Heart left ventricle (tissue), 16 donors: ENCODE results near the gene CSH2. TPM values are rescaled to one million over a fixed set of nuclear protein-coding genes. Genes with fewer than 3 reads are reported as not detected.

Experiments
- ATAC-seq, 4 donors: fragments of 200-7000 bp; cut with Tn5 transposase; one replicate each; pipeline ENCODE4 v1.9.1; 2020 to 2022; ENCODE audit warnings: moderate library complexity in 4 of 4, mild to moderate bottlenecking in 3 of 4, moderate number of reproducible peaks in 1 of 4
- DNase-seq, 5 donors: peaks; one replicate each; pipeline ENCODE4 v3.0.0-alpha.2; 2020
- H3K27ac ChIP-seq, 12 donors: fragments of 200-600 bp; sonication (generic) in 4 of 12; one replicate each; pipeline versions ENCODE4 v1.5.0 to v1.8.0; 2016 to 2022; ENCODE audit warnings: mild to moderate bottlenecking in 2 of 12
- H3K27me3 ChIP-seq, 9 donors: fragments of 200-600 bp; sonication (generic) in 2 of 9; one replicate each; pipeline versions ENCODE4 v1.5.1 to v1.8.0; 2016 to 2022; ENCODE audit warnings: mild to moderate bottlenecking in 3 of 9
- H3K36me3 ChIP-seq, 9 donors: fragments of 200-600 bp; sonication (generic) in 2 of 9; one replicate each; pipeline versions ENCODE4 v1.5.0 to v1.8.0; 2018 to 2022; ENCODE audit warnings: mild to moderate bottlenecking in 2 of 9
- H3K4me1 ChIP-seq, 12 donors: fragments of 200-600 bp; sonication (generic) in 4 of 12; one replicate each; pipeline versions ENCODE4 v1.5.0 to v1.8.0; 2016 to 2022; ENCODE audit warnings: mild to moderate bottlenecking in 3 of 12
- H3K4me3 ChIP-seq, 12 donors: fragments of 200-600 bp; sonication (generic) in 4 of 12; one replicate each; pipeline versions ENCODE4 v1.5.0 to v1.8.0; 2017 to 2022; ENCODE audit warnings: mild to moderate bottlenecking in 9 of 12, moderate library complexity in 4 of 12
- H3K9me3 ChIP-seq, 12 donors: fragments of 200-600 bp; sonication (generic) in 4 of 12; one replicate each; pipeline versions ENCODE4 v1.5.0 to v1.8.0; 2016 to 2022; ENCODE audit warnings: mild to moderate bottlenecking in 1 of 12
- CTCF ChIP-seq, 12 donors: fragments of 200-600 bp; sonication (generic) in 4 of 12; IDR thresholded peaks; one replicate each; pipeline versions ENCODE4 v1.5.0 to v1.8.0; 2018 to 2022; ENCODE audit warnings: antibody characterized with exemption in 12 of 12, mild to moderate bottlenecking in 5 of 12
- POLR2A ChIP-seq, 2 donors: fragments of 450-650 bp; IDR thresholded peaks; one replicate each; pipeline ENCODE4 v1.6.1; 2017; ENCODE audit warnings: antibody characterized with exemption in 2 of 2, mild to moderate bottlenecking in 2 of 2, moderate library complexity in 2 of 2
- WGBS, 4 donors: extraction: QIAGEN DNeasy Blood & Tissue Kit in 2 of 4; methylation state at CpG; one replicate each; pipeline versions ENCODE4 v1.1.5 to v1.1.7; 2013 to 2018; 5-methylcytosine and 5-hydroxymethylcytosine counted together
- intact Hi-C, 10 donors: fragments of 100-400 bp; cut with DNase I; formaldehyde crosslinking; loops; one replicate each; pipeline versions ENCODE4 v1.11.1 to v1.14.2; 2022
- polyA plus RNA-seq, 2 donors: library from polyadenylated mRNA; stranded (reverse); fragments of 200-250 nt; gene quantifications; one replicate each; pipeline ENCODE4 v1.2.3, GENCODE V29; 2013
- total RNA-seq, 9 donors: library from RNA; depleted of rRNA in 2 of 9; stranded (reverse); fragments of >200 nt in 2 of 9; fragmentation: NEBNext Ultra II Directional in 3 of 9; extraction: Animal tissue kit (Norgen Biotek cat#: 25700) in 3 of 9; gene quantifications; one replicate each; pipeline versions ENCODE4 v1.1.0 to v1.2.4, GENCODE V29; 2016 to 2023
- donor health status: ischemic (EF 13 %, LVEDD 7.1; RV severe dilation, severe dysfunction).
- donor health status: healthy with polysubstance abuse.
- donor health status: DM: no; HTN: yes; CAD: no.
- donor health status: DM: no; HTN: no; CAD: no.
- donor health status: ischemic (EF 25% LVEDD 6.9; RV normal size, moderate dysfunction).
- donor health status: ischemic (EF 25% LVEDD 5.7; RV mildly dilated, moderate dysfunction).
- donor health status: healthy.
- donor health status: DM: yes; HTN: yes; CAD: no.
- donor health status: ischemic (EF 35%, LVEDD 5.7; RV mildly dilated, moderate dysfunction).
- donor health status: nonischemic (EF 11% LVEDD 7.7; RV severe dilation, severe dysfunction).
- donor health status: DM: yes; HTN: yes; CAD: no.
- donor health status: PGD.
- donor health status: ischemic (EF 29% LVEDD 5.4; RV normal size, mild dysfunction).
- donor health status: nonischemic (EF 23%, LVEDD 6.1; RV moderate dilation, normal function).

Gene CSH2
- total and polyA plus RNA-seq, 11 donors, result not detected

GRCh38 chr17:63823659-63824331 is 49.7 kb downstream of the CSH2 start:
- intact Hi-C loops, result loop anchor here in 4 of 10 donors (5.0 to 10.0 kb wide), 3 partner anchors 46 to 681 kb away; partner anchors contain the start of genes CCDC47 (in 2 of the 4), DDX42 (in 2 of the 4), CEP95 (in 1 of the 4) and DDX5 (in 1 of the 4)
- Histone ChIP-seq H3K36me3 (peaks cover 0 to 75% (median 70%) of the 10 kb centered on the region in 9 donors), H3K27ac (no peak overlapping the region)

GRCh38 chr17:63822537-63822936 is 50.9 kb downstream of the CSH2 start:
- no peak overlapping the region for H3K4me3 ChIP-seq
- H3K4me1 ChIP-seq, result peaks cover 2 to 24% (median 11%) of the 10 kb centered on the region in 12 donors
- intact Hi-C loops, result loop anchor here in 4 of 10 donors (5.0 to 10.0 kb wide), 3 partner anchors 45 to 682 kb away; partner anchors contain the start of genes CCDC47 (in 2 of the 4), DDX42 (in 2 of the 4), CEP95 (in 1 of the 4) and DDX5 (in 1 of the 4)
- peaks cover 0 to 84% (median 83%) of the 10 kb centered on the region in 9 donors for H3K36me3 ChIP-seq
- TF ChIP-seq CTCF (IDR thresholded peaks at IDR 0.05) (no peak), POLR2A (IDR thresholded peaks at IDR 0.05) (no peak)
- no peaks in the 10 kb centered on the region for H3K9me3 ChIP-seq
- H3K27me3 ChIP-seq, result no peaks in the 10 kb centered on the region
- DNase-seq (no peak), ATAC-seq (no peak)
- no peak overlapping the region for H3K27ac ChIP-seq

More at GRCh38 chr17:63823659-63824331, 49.7 kb downstream of the CSH2 start:
- TF ChIP-seq POLR2A (IDR thresholded peaks at IDR 0.05) (no peak), CTCF (IDR thresholded peaks at IDR 0.05) (no peak)
- DNase-seq (no peak), ATAC-seq (no peak)
- H3K4me3 ChIP-seq, result no peak overlapping the region
- H3K27me3 ChIP-seq, result no peaks in the 10 kb centered on the region
- WGBS, 4 donors, result 93 to 94% (median 94%) methylated on average over 13 of the region's 13 CpGs
- peaks cover 2 to 35% (median 21%) of the 10 kb centered on the region in 12 donors for H3K4me1 ChIP-seq
- H3K9me3 ChIP-seq, result no peaks in the 10 kb centered on the region

Other genes with a start within 250 kb of the CSH2 start
- gene LIMD2, start 173.6 kb downstream of the CSH2 start, total RNA-seq, result 10 to 100 TPM in 2 of 9 donors, 1 to 10 TPM in 7; 1.9 to 48.0 (median 3.4) TPM
- 1 to 10 TPM; 4.0 to 5.4 TPM for gene LIMD2, start 173.6 kb downstream of the CSH2 start, polyA plus RNA-seq
- gene STRADA, start 131.9 kb downstream of the CSH2 start, total RNA-seq, result 10 to 100 TPM; 10.2 to 26.1 (median 15.3) TPM
- gene STRADA, start 131.9 kb downstream of the CSH2 start, polyA plus RNA-seq, result 10 to 100 TPM; 15.9 to 18.3 TPM
- gene CCDC47, start 100.1 kb downstream of the CSH2 start, total RNA-seq, result 100 to 1,000 TPM in 2 of 9 donors, 10 to 100 TPM in 7; 54.4 to 115 (median 84.3) TPM
- gene CCDC47, start 100.1 kb downstream of the CSH2 start, polyA plus RNA-seq, result 100 to 1,000 TPM in 1 of 2 donors, 10 to 100 TPM in 1; 38.4 to 139 TPM
- 10 to 100 TPM; 30.1 to 75.0 (median 61.0) TPM for gene DDX42, start 99.5 kb downstream of the CSH2 start, total RNA-seq
- 10 to 100 TPM; 34.4 to 44.8 TPM for gene DDX42, start 99.5 kb downstream of the CSH2 start, polyA plus RNA-seq
- 100 to 1,000 TPM in 7 of 9 donors, 10 to 100 TPM in 2; 64.7 to 143 (median 113) TPM for gene PSMC5, start 46.2 kb downstream of the CSH2 start, total RNA-seq
- gene PSMC5, start 46.2 kb downstream of the CSH2 start, polyA plus RNA-seq, result 100 to 1,000 TPM; 164 to 189 TPM
- 10 to 100 TPM; 22.1 to 46.5 (median 25.7) TPM for gene FTSJ3, start 46.0 kb downstream of the CSH2 start, total RNA-seq
- gene FTSJ3, start 46.0 kb downstream of the CSH2 start, polyA plus RNA-seq, result 10 to 100 TPM; 12.5 to 44.6 TPM
- 10 to 100 TPM; 11.3 to 40.9 (median 24.1) TPM for gene SMARCD2, start 31.0 kb downstream of the CSH2 start, total RNA-seq
- gene SMARCD2, start 31.0 kb downstream of the CSH2 start, polyA plus RNA-seq, result 10 to 100 TPM; 16.5 to 26.9 TPM
- not detected for gene GH2, start 8.3 kb upstream of the CSH2 start, total RNA-seq
- gene GH2, start 8.3 kb upstream of the CSH2 start, polyA plus RNA-seq, result not detected
- gene CSH1, start 22.9 kb upstream of the CSH2 start, total RNA-seq, result not detected
- gene CSH1, start 22.9 kb upstream of the CSH2 start, polyA plus RNA-seq, result not detected
- gene CSHL1, start 37.6 kb upstream of the CSH2 start, total RNA-seq, result not detected
- gene CSHL1, start 37.6 kb upstream of the CSH2 start, polyA plus RNA-seq, result not detected
- gene GH1, start 45.2 kb upstream of the CSH2 start, total RNA-seq, result not detected
- not detected for gene GH1, start 45.2 kb upstream of the CSH2 start, polyA plus RNA-seq
- gene CD79B, start 58.7 kb upstream of the CSH2 start, total RNA-seq, result 10 to 100 TPM in 2 of 9 donors, 1 to 10 TPM in 7; 2.2 to 16.2 (median 4.3) TPM
- gene CD79B, start 58.7 kb upstream of the CSH2 start, polyA plus RNA-seq, result 1 to 10 TPM; 5.1 to 6.3 TPM
- gene SCN4A, start 99.2 kb upstream of the CSH2 start, total RNA-seq, result 1 to 10 TPM in 4 of 9 donors, under 1 TPM in 5; 0.37 to 2.1 (median 0.67) TPM
- 1 to 10 TPM in 1 of 2 donors, under 1 TPM in 1; 0.33 to 1.8 TPM for gene SCN4A, start 99.2 kb upstream of the CSH2 start, polyA plus RNA-seq
- 1 to 10 TPM in 1 of 9 donors, under 1 TPM in 5, not detected in 3; 0.15 to 1.8 (median 0.34) TPM for gene PRR29, start 124.7 kb upstream of the CSH2 start, total RNA-seq
- gene PRR29, start 124.7 kb upstream of the CSH2 start, polyA plus RNA-seq, result under 1 TPM; 0.15 to 0.19 TPM
- gene ICAM2, start 147.0 kb upstream of the CSH2 start, total RNA-seq, result 100 to 1,000 TPM in 2 of 9 donors, 10 to 100 TPM in 7; 24.4 to 262 (median 33.0) TPM
- gene ICAM2, start 147.0 kb upstream of the CSH2 start, polyA plus RNA-seq, result 10 to 100 TPM; 61.0 to 64.1 TPM